HK-2 (cell line): ENCODE results near the gene CCDC158.
"Not testable (repeated sequence)": the region's sequence is repeated elsewhere in the genome, so short reads cannot be mapped to it uniquely, and the experiment has no call there.

Experiments used
- DNase-seq: peaks from one replicate; pipeline ENCODE4 v3.0.0-alpha.2; 2018; ENCODE audit not compliant: unreplicated experiment

CCDC158 gene

DNA sequence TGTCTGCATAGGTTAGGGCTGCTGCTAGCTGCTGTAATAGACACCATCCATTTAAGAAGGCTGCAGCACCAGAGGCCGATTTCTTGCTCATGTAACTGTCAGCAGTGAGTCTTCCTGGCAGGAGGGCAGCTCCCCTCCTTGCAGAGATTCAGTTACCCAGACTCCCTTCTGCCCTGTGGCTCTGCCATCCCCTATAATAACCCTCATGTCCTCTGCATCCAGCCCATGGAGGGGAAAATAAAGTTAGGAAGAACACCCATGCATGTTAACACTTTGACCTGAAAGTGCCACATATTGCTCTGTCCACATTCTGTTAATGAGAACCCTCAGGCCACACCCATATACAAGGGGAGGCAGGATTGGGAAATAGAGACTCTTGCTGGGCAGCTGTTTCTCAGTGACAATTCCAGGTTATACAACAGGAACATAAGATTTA, 109.0 kb downstream of the CCDC158 start:
- no peak for DNase-seq

- DNase-seq: no peak
Observed at GRCh38 chr4:76310683-76311082, 110.3 kb downstream of the CCDC158 start.

- no peak for DNase-seq
Observed at GRCh38 chr4:76309939-76310550, 110.9 kb downstream of the CCDC158 start.

DNA sequence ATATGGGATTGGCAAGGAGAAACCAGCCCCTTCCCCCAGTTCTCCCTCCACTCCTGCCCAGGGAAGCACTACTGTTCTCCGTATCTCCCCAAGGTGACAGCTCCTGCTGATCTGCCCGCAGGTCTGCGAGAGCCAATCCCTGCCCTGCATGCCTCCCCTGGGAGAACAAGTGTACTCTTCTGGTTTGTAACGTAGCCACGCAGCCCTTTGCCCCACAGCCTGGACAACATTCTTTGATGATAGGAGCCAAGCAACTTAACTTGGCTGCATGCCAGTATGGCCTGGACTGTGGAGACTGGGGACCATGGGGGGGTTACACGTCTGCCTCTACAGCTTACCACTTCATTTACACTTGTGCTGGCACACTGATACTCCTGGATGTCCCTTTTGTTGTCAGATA, 112.4 kb downstream of the CCDC158 start:
- DNase-seq: no peak

GRCh38 chr4:76307660-76308014, 113.3 kb downstream of the CCDC158 start:
- no peak for DNase-seq

GRCh38 chr4:76306882-76307659, 113.9 kb downstream of the CCDC158 start:
- peak; percentile 71 for DNase-seq

- DNase-seq: peak; percentile 89
Observed at GRCh38 chr4:76305971-76306881, 114.7 kb downstream of the CCDC158 start, which contains the start of gene STBD1. Gene STBD1, plus strand, starts transcription at chr4:76306733. Its CDS starts 37 bp downstream, at chr4:76306770.

- no peak for DNase-seq
Observed at GRCh38 chr4:76305033-76305687, 115.8 kb downstream of the CCDC158 start.

DNA sequence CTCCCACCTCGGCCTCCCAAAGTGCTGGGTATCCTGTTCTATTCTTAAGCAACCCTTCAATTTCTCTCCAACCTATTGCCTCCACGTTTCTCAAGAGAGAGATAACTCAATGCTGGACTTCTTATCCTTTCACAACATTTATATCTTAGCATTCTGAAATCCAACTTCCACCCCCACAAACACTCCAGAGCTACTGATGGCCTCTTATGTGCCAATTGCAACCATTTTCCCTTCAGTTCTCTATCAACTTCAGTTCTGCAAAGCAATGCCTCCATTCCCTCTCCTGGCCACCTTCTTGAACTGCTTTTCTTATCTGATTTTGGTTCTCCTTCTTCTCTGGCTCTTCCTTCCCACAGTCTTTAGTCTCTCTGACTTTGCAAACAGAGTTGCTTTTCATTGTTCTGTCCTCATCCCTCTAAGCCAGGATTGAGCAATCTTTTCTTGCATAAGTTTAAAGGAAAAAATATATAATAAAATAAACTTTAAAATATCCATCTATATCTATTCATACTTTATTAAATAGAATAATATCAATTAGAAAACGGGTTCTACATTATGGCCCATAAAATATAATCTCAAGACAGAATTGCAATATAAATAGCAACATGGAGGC, 118.0 kb downstream of the CCDC158 start:
- no peak for DNase-seq

GRCh38 chr4:76301775-76302162, 119.2 kb downstream of the CCDC158 start:
- DNase-seq: no peak

DNA sequence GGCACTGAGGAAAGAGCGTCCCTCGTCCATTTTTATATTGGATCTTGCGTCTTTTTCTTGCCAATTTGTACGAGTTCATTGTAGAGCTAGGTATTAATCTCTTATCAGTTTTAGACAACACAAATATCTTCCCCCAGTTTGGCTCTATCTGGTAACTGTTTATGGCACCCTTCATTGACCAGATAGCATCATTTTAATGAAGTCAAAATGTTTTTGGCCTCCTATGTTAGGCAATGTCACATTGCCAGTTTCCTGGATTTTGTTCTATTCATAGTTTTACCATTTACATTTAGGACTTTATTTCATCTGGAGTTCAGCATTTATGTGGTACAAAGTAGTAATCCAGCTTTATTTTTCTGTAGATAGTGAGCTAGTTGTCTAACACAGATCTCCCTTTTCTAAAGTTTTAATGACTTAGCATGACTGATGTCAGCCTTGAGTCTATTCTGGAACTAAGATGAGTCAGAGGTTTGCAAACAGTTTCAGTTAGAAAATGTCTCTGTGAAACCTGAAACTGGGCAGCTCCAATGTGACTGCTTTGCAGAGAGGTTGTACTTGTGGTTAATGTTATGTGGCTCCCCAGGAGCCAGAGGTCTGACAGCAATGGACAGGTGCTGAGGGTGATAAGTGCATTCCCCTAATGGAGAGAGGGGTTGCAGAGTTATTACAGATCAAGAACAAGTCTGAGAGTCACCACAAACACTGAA, 119.7 kb downstream of the CCDC158 start:
- peak; percentile 40 for DNase-seq

- no peak for DNase-seq
Observed at GRCh38 chr4:76300012-76300411, 120.9 kb downstream of the CCDC158 start.

- DNase-seq: no peak
Observed at GRCh38 chr4:76298227-76298626, 122.7 kb downstream of the CCDC158 start.

DNA sequence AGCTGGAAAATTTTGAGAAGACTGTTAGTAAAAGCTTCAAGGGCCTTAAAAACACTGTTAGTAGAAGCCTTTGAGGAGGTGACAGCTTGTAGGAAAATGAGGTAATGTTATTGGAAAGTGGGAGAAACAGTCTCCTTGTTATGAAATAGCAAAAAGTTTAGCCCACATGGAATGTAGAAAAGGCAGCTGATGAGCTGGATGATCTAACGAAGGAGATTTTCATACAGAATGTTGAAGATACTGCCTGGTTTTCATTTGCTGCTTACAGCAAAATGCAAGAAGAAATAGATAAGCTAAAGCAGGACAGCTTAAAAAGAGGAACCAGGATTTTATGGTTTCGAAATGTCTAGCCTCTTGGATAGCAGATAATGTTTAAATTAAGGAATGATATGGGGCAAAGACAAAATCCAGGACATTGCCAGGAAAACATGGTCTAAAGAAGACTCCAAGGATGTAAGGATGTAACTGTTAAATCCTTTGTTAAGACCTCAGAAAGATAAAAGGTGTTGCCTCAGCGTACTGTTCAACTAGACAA, 124.6 kb downstream of the CCDC158 start:
- DNase-seq: no peak

- DNase-seq: no peak
Observed at GRCh38 chr4:76293772-76294171, 127.2 kb downstream of the CCDC158 start.

GRCh38 chr4:76292730-76293129, 128.2 kb downstream of the CCDC158 start:
- no peak for DNase-seq

DNA sequence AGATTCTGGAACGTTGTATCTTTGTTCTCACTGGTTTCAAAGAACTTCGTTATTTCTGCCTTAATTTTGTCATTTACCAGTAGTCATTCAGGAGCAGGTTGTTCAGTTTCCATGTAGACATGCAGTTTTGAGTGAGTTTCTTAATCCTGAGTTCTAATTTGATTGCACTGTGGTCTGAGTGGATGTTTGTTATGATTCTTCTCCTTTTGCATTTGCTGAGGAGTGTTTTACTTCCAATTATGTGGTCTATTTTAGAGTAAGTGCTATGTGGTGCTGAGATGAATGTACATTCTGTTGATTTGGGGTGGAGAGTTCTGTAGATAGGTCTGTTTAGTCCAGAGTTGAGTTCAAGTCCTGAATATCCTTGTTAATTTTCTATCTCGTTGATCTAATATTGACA, 133.1 kb downstream of the CCDC158 start:
- not testable (repeated sequence) for DNase-seq

GRCh38 chr4:76283900-76284299, 137.0 kb downstream of the CCDC158 start:
- DNase-seq: no peak

- DNase-seq: no peak
Observed at GRCh38 chr4:76282941-76283689, 137.8 kb downstream of the CCDC158 start.

GRCh38 chr4:76281594-76281993, 139.3 kb downstream of the CCDC158 start:
- DNase-seq: not testable (repeated sequence)
